Esophagus (tissue), 2 donors: ENCODE data around the gene PLCZ1. TPM values are rescaled to one million over a fixed set of nuclear protein-coding genes. Genes with fewer than 3 reads are reported as not detected.

Experiments used
- H3K27ac ChIP-seq, 2 donors: one replicate each; pipeline ENCODE4 v1.5.1; 2013; ENCODE audit warnings: low read depth in 2 of 2, mild to moderate bottlenecking in 2 of 2, inconsistent platforms in 1 of 2, low read length in 1 of 2, moderate library complexity in 1 of 2
- H3K27me3 ChIP-seq, 2 donors: one replicate each; pipeline ENCODE4 v1.6.1; 2013; ENCODE audit warnings: low read length in 2 of 2, control low read depth in 1 of 2, mild to moderate bottlenecking in 1 of 2; ENCODE audit not compliant: insufficient read depth in 2 of 2, control insufficient read depth in 1 of 2
- H3K36me3 ChIP-seq, 2 donors: one replicate each; pipeline ENCODE4 v1.6.1; 2013; ENCODE audit warnings: low read length in 1 of 2; ENCODE audit not compliant: control insufficient read depth in 2 of 2, insufficient read depth in 2 of 2
- H3K4me1 ChIP-seq, 2 donors: one replicate each; pipeline ENCODE4 v1.6.1; 2013; ENCODE audit warnings: low read length in 1 of 2; ENCODE audit not compliant: control insufficient read depth in 2 of 2, insufficient read depth in 2 of 2
- H3K4me3 ChIP-seq, 2 donors: one replicate each; pipeline ENCODE4 v1.5.1; 2013; ENCODE audit warnings: low read length in 2 of 2, mild to moderate bottlenecking in 2 of 2, low read depth in 1 of 2, moderate library complexity in 1 of 2
- H3K9me3 ChIP-seq, 2 donors: one replicate each; pipeline ENCODE4 v1.6.1; 2013; ENCODE audit warnings: mild to moderate bottlenecking in 2 of 2, low read depth in 1 of 2, low read length in 1 of 2, moderate library complexity in 1 of 2; ENCODE audit not compliant: control insufficient read depth in 2 of 2, insufficient read depth in 1 of 2
- WGBS, 2 donors: extraction: QIAGEN DNeasy Blood & Tissue Kit; methylation state at CpG; one replicate each; pipeline ENCODE4 v1.1.7; 2013; 5-methylcytosine and 5-hydroxymethylcytosine counted together
- polyA plus RNA-seq, 2 donors: library from polyadenylated mRNA; stranded (reverse); fragments of 200-250 nt; gene quantifications; one replicate each; pipeline ENCODE4 v1.2.3, GENCODE V29; 2013
- donor health status: healthy with polysubstance abuse.
- donor health status: Bipolar disorder and iron deficiency.

The PLCZ1 gene
- polyA plus RNA-seq, 2 donors = not detected

DNA sequence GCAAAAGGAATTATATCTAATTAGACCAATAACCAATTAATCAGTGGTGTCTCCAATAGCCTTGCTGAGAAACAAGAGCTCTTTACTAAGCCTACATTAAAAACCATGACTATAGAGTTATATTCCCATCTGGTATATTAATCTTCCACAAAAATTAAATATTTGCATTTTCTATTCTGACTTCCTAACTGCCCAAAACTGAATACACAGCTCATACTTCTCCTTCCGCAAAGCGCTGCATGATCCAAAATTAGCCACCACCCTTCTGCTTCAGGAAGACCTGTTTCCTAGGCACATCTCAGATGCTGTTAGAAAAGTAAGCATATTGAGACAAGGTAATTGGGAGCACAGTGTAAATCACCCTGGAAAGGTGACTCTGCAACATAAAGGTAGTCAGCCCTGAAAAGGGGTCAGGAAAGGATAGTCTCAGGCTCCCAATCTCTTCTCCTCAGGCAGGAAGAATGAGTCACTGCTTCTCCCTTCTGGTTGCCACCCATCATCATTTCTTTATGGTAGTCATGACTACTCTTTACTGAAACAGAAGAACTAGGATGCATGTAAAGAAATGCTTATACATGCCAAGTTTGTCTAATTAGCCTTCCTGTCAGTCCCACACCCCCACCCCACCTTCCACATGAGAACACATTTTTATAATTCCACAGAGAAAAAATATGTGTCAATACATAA lies 54.3 kb downstream of the PLCZ1 start:
- whole genome bisulfite sequencing, 2 donors = 93% methylated on average over 2 of the region's 2 CpGs
- Histone ChIP-seq H3K4me1 (no peaks in the 10 kb centered on the region), H3K27ac (no peak overlapping the region), H3K9me3 (no peaks in the 10 kb centered on the region), H3K4me3 (no peak overlapping the region), H3K36me3 (no peaks in the 10 kb centered on the region), H3K27me3 (no peaks in the 10 kb centered on the region)

GRCh38 chr12:18681818-18682217 lies 56.0 kb downstream of the PLCZ1 start:
- Histone ChIP-seq H3K27ac (no peak overlapping the region), H3K4me1 (no peaks in the 10 kb centered on the region), H3K4me3 (no peak overlapping the region), H3K27me3 (no peaks in the 10 kb centered on the region), H3K36me3 (no peaks in the 10 kb centered on the region), H3K9me3 (no peaks in the 10 kb centered on the region)
- WGBS, 2 donors = 76% methylated on average over 3 of the region's 3 CpGs

DNA sequence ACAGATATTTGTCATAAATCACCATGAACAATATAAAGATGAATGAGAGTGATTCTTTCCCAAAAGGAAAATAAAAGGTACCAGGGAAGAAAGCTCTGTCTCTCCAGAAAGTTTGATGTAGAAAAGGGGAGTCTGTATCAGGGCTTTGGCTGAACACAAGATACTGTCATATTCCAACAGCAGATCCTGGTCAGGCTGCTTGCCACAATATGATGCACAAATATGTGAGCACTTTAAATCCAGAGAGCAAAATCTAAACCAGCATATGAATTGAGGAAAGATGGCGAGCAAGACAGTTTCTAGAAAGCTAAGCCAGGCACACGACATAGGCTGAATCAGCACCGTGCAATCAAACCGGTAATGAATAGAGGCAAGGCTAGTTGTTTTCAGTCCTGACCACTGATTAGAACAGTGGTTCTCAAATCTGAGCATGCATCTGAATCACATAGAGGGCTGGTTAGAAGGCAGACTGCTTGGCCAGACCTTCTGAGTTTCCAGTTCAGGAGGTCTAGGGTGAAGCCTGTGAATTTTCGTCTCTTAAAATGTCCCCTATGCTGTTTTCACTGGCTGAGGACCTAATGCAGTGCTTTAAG lies 60.7 kb downstream of the PLCZ1 start:
- H3K4me3 ChIP-seq = no peak overlapping the region
- no peaks in the 10 kb centered on the region for H3K4me1 ChIP-seq
- WGBS, 2 donors = 63% methylated on average over 5 of the region's 5 CpGs

GRCh38 chr12:18676141-18676540 lies 61.7 kb downstream of the PLCZ1 start:
- Histone ChIP-seq H3K36me3 (no peaks in the 10 kb centered on the region), H3K4me1 (no peaks in the 10 kb centered on the region), H3K4me3 (no peak overlapping the region), H3K27ac (no peak overlapping the region), H3K27me3 (no peaks in the 10 kb centered on the region), H3K9me3 (no peaks in the 10 kb centered on the region)

More for the DNA sequence above, 60.7 kb downstream of the PLCZ1 start:
- Histone ChIP-seq H3K27ac (no peak overlapping the region), H3K36me3 (no peaks in the 10 kb centered on the region), H3K9me3 (no peaks in the 10 kb centered on the region), H3K27me3 (no peaks in the 10 kb centered on the region)

GRCh38 chr12:18658829-18659228 lies 79.0 kb downstream of the PLCZ1 start:
- Histone ChIP-seq H3K4me1 (no peaks in the 10 kb centered on the region), H3K9me3 (no peaks in the 10 kb centered on the region), H3K27me3 (no peaks in the 10 kb centered on the region), H3K27ac (no peak overlapping the region), H3K4me3 (no peak overlapping the region), H3K36me3 (no peaks in the 10 kb centered on the region)

- Histone ChIP-seq H3K4me1 (no peaks in the 10 kb centered on the region), H3K9me3 (no peaks in the 10 kb centered on the region), H3K27ac (no peak overlapping the region), H3K36me3 (no peaks in the 10 kb centered on the region), H3K27me3 (no peaks in the 10 kb centered on the region), H3K4me3 (no peak overlapping the region)
- 69 to 80% methylated on average over 2 of the region's 2 CpGs for WGBS, 2 donors
Measured at GRCh38 chr12:18658179-18658578, 79.6 kb downstream of the PLCZ1 start.

GRCh38 chr12:18655351-18655750 lies 82.5 kb downstream of the PLCZ1 start:
- 72 to 78% methylated on average over 4 of the region's 4 CpGs for WGBS, 2 donors
- Histone ChIP-seq H3K4me1 (no peaks in the 10 kb centered on the region), H3K27ac (no peak overlapping the region), H3K27me3 (no peaks in the 10 kb centered on the region), H3K9me3 (no peaks in the 10 kb centered on the region), H3K4me3 (no peak overlapping the region), H3K36me3 (no peaks in the 10 kb centered on the region)

GRCh38 chr12:18653465-18653864 lies 84.3 kb downstream of the PLCZ1 start:
- WGBS, 2 donors = 16 to 35% methylated on average over 1 of the region's 1 CpG
- Histone ChIP-seq H3K4me1 (no peaks in the 10 kb centered on the region), H3K9me3 (no peaks in the 10 kb centered on the region), H3K27ac (no peak overlapping the region), H3K36me3 (no peaks in the 10 kb centered on the region), H3K27me3 (no peaks in the 10 kb centered on the region), H3K4me3 (no peak overlapping the region)

- Histone ChIP-seq H3K4me3 (no peak overlapping the region), H3K27me3 (no peaks in the 10 kb centered on the region), H3K36me3 (no peaks in the 10 kb centered on the region), H3K4me1 (no peaks in the 10 kb centered on the region), H3K9me3 (no peaks in the 10 kb centered on the region), H3K27ac (no peak overlapping the region)
Measured at GRCh38 chr12:18652596-18652995, 85.2 kb downstream of the PLCZ1 start.

GRCh38 chr12:18651525-18651924 lies 86.3 kb downstream of the PLCZ1 start:
- Histone ChIP-seq H3K4me3 (no peak overlapping the region), H3K27ac (no peak overlapping the region), H3K9me3 (no peaks in the 10 kb centered on the region), H3K4me1 (no peaks in the 10 kb centered on the region), H3K27me3 (no peaks in the 10 kb centered on the region), H3K36me3 (no peaks in the 10 kb centered on the region)
- 85 to 90% methylated on average over 2 of the region's 2 CpGs for WGBS, 2 donors
